Anterior cingulate cortex (tissue), 58 donors: ENCODE data around the gene AKAP9.
"Not testable (repeated sequence)": the region's sequence is repeated elsewhere in the genome, so short reads cannot be mapped to it uniquely, and the experiment has no call there.

ENCODE experiments used
- DNase-seq, 58 donors: peaks; one replicate each; lab custom pipeline; 2025; lab: John Stamatoyannopoulos, UW

The AKAP9 gene

GRCh38 chr7:91940572-91941341 is at the start of gene AKAP9:
Gene AKAP9, plus strand, starts transcription at chr7:91940862. Its CDS starts 238 bp downstream, at chr7:91941100.
- peak; percentile 4 to 90 (median 76) for DNase-seq

- no peak for DNase-seq
Observed at GRCh38 chr7:91892099-91892705, 48.5 kb upstream of the AKAP9 start.

- DNase-seq = no peak
Observed at GRCh38 chr7:91892821-91893340, 47.8 kb upstream of the AKAP9 start.

GRCh38 chr7:91893699-91894098 is 47.0 kb upstream of the AKAP9 start:
- DNase-seq = not testable (repeated sequence)

- no peak for DNase-seq
Observed at GRCh38 chr7:91894781-91895480, 45.7 kb upstream of the AKAP9 start.

GRCh38 chr7:91898240-91898992 is 42.2 kb upstream of the AKAP9 start:
- DNase-seq = no peak

GRCh38 chr7:91899563-91899962 is 41.1 kb upstream of the AKAP9 start:
- DNase-seq = no peak

GRCh38 chr7:91910171-91910570 is 30.5 kb upstream of the AKAP9 start:
- no peak for DNase-seq

- DNase-seq = no peak
Observed at GRCh38 chr7:91911121-91911520, 29.5 kb upstream of the AKAP9 start.

GRCh38 chr7:91912494-91912893 is 28.2 kb upstream of the AKAP9 start:
- DNase-seq = no peak

- no peak for DNase-seq
Observed at GRCh38 chr7:91913612-91914011, 27.1 kb upstream of the AKAP9 start.

GRCh38 chr7:91915401-91916050 is 25.1 kb upstream of the AKAP9 start:
- DNase-seq = no peak

- no peak for DNase-seq
Observed at GRCh38 chr7:91916051-91916440, 24.6 kb upstream of the AKAP9 start.

- DNase-seq = no peak
Observed at GRCh38 chr7:91918356-91918755, 22.3 kb upstream of the AKAP9 start.

- no peak for DNase-seq
Observed at GRCh38 chr7:91922857-91923256, 17.8 kb upstream of the AKAP9 start.

GRCh38 chr7:91927912-91928311 is 12.8 kb upstream of the AKAP9 start:
- DNase-seq = no peak

GRCh38 chr7:91929463-91929862 is 11.2 kb upstream of the AKAP9 start:
- no peak for DNase-seq

GRCh38 chr7:91940171-91940570 is 491 bp upstream of the AKAP9 start:
- peak in 6 of 58 donors; percentile 3 to 62 (median 42) for DNase-seq

GRCh38 chr7:91941450-91941849 is 788 bp downstream of the AKAP9 start:
- peak in 45 of 58 donors; percentile 2 to 57 (median 27) for DNase-seq

- no peak for DNase-seq
Observed at GRCh38 chr7:91942312-91942711, 1.6 kb downstream of the AKAP9 start.
